Stimulated activated CD8-positive, alpha-beta memory T cell treated with anti-CD3 and anti-CD28 coated beads, Interleukin-2, amount 100 ng/mL, for 48 hours (primary cell): ENCODE data around the gene PIK3CD.

Source experiments
- DNase-seq, 2 donors: peaks; one replicate each; pipeline ENCODE4 v3.0.0-alpha.2; 2020; ENCODE audit warnings: low read depth in 2 of 2

The PIK3CD gene

GRCh38 chr1:9767964-9768668 is 116.6 kb downstream of the PIK3CD start:
- DNase-seq, result peak; percentile 3 to 26

- DNase-seq, result no peak
Measured at GRCh38 chr1:9768983-9769382, 117.5 kb downstream of the PIK3CD start.

- DNase-seq, result no peak
Measured at GRCh38 chr1:9770298-9770697, 118.8 kb downstream of the PIK3CD start.

GRCh38 chr1:9774712-9775679 is 123.5 kb downstream of the PIK3CD start:
- DNase-seq, result no peak

GRCh38 chr1:9776685-9777084 is 125.2 kb downstream of the PIK3CD start:
- DNase-seq, result no peak
